T-helper 2 cell treated with Interferon-gamma antibody and Interleukin-4, amounts not matched to agents 100 ng/mL and 5 ng/mL, for 36 hours (primary cell): ENCODE measurements around the gene FANCC. TPM values are rescaled to one million over a fixed set of nuclear protein-coding genes. Genes with fewer than 3 reads are reported as not detected.

Source experiments
- intact Hi-C: fragments of 100-400 bp; cut with micrococcal nuclease; formaldehyde crosslinking; loops from one replicate; pipeline ENCODE4 v1.15.1; 2023
- total RNA-seq: library from RNA; stranded (reverse); gene quantifications from 2 replicates; pipeline ENCODE4 v1.2.3, GENCODE V29; 2022

FANCC gene
- total RNA-seq, 1 donor from 2014 or later, result 15.9 TPM

- intact Hi-C loops, result no loop called here
Measured at GRCh38 chr9:95074632-95075031, 242.9 kb downstream of the FANCC start.

- intact Hi-C loops, result no loop called here
Measured at GRCh38 chr9:95073918-95074317, 243.6 kb downstream of the FANCC start.

DNA sequence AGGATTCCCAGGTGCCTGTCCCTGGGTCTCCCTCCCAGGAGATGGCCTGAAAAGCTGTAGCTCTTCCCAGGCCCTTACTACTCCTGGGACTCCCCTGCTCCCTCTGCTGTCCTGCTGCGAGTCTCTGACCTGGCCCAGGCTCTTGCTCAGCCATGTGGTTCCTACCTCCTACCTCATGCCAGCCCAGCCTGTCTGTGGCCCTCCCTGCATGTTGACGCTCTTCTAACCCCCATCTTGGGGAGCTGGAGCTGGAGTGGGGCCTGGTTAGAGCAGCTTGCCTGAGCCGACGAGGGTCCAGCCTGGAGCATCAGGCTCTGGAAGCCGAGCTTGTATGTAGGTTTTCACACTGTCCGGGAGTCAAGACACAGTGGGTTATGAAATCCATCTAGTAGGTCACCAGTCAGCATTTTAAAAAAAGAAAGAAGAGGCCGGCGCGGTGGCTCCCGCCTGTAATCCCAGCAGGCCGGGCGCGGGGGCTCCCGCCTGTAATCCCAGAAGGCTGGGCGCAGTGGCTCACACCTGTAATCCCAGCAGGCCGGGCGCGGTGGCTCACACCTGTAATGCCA is 244.4 kb downstream of the FANCC start:
- intact Hi-C loops, result no loop called here

- intact Hi-C loops, result no loop called here
Measured at GRCh38 chr9:95071925-95072324, 245.6 kb downstream of the FANCC start.

DNA sequence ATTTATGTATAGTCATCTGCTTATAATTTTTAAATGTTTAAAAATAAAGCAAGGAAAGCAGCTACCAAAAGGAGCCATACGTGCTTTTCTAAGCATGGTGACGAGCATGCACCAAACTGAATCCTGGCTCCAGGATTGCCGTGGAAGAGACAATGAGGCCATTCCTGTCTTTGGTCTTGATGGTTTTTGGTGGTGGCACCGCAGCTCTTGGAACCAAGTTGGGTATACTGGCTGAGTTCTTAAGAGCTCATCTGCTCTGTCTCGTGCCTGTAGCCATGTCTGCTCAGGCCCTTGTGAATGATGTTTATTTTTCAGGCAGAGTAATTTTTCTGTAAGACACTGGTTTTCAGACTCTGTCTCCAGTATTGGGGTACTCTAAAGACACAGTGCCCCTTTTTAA is 246.1 kb downstream of the FANCC start:
- intact Hi-C loops, result no loop called here

- intact Hi-C loops, result no loop called here
Measured at GRCh38 chr9:95070549-95071021, 246.9 kb downstream of the FANCC start.

GRCh38 chr9:95067897-95068296 is 249.6 kb downstream of the FANCC start:
- intact Hi-C loops, result no loop called here

GRCh38 chr9:95067057-95067456 is 250.5 kb downstream of the FANCC start:
- intact Hi-C loops, result no loop called here

GRCh38 chr9:95065224-95065623 is 252.3 kb downstream of the FANCC start:
- intact Hi-C loops, result no loop called here

DNA sequence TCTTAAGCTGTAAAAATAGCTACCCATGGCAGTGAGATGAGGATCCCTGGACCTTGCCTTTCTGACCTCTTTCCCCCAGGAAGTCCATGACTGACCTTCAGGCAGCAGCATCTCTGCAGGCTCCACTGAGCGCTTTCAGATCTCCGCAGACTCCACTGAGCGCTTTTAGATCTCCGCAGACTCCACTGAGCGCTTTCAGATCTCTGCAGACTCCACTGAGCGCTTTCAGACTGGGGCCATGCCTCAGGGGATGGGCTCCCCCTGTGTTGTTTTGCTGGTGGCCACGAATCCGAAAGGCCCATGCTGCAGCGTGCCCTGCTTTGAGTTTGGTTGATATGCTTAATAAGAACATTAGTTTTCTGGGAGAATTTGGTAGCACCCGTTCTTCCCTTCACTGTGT is 254.2 kb downstream of the FANCC start:
- intact Hi-C loops, result no loop called here

DNA sequence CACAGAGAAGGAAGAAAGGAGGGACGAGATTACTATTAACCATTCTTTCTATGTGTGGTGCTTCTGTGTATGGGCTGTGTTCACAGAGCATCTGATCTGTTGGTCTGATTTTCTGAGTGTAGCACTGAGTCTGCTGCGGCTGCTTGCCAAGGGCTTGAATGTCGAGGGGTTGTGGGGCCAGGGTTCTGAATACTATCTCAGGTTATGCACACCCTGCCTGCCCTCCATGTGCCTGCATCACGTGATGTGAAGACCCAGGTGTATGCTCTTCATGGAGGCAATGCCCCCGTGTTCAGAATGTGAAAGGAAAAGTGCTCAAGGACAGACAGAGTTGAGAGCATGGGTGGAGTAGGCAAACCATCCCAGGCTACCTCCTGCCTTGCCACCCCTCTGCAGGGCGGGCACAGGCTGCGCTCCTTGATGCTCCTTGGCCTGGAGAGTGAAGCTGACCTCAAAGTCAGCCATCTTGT is 254.9 kb downstream of the FANCC start:
- intact Hi-C loops, result no loop called here

DNA sequence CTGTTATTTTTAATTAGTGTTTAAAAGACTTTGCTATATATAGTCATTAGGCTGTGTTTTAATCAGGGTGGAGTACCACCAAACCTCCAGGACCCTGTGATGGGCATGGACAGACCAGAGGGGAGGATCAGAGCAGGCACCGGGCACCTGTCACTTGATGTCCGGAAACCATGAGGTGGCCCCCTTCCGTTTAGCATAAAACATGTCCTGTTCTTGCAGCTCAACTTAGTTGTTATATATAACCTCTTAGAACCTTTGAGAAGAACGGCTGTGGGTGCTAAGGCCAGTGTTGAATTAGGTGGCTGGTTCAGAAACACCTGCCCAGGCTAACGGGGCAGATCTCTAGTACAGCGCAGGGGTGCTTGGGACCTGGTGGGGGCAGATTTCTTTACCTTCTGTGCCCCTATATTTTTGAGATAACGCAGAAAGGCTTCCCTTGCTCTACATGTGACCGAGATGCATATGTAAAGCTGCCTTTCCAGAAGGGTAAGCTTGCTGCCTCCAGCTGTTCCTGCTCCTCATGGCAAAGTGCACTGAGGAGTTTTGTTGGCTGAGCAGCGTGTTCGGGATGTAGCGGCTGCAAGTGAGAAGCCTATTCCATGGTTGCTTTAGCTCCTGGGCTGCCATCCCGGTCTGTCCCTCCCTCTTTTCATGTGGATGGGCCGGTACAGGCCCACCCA is 255.5 kb downstream of the FANCC start:
- intact Hi-C loops, result no loop called here

DNA sequence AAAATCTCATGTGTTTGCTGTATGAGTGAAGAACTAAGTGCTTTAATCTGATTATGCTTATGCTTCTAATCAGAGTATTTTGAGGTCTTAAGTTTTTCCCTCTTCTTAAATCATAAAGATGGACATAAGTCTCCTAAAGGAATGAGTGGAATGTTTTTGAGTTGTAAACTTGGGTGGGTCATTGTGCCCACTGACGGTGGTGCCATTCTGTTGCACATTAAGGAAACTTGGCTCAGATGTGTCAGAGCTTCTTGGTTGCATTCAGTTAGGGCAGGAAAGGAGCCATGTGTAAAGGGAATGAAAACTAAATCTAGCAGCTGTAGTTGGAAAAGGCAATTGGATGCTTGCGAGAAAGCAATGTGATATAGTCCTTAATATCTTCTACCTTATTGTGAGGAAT is 256.6 kb downstream of the FANCC start:
- intact Hi-C loops, result no loop called here

DNA sequence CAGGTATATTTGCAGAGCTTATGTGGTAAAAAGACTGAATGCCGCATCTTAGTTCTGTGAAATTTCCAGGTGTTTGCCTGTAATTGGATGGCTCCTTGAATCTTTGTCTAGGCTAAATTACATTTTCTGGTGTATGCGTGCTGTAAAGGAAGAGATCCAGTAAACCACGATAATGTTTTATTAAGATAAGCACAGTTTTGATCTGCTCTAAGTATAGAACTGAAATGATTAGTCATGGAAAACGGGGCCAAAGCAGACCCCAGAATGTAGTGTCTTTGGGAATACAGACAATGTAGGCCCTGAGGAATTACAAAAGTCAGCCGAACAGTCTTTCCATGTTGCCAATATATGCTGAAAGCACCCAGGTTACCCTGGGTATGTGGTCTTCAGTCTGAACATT is 257.3 kb downstream of the FANCC start:
- intact Hi-C loops, result no loop called here

DNA sequence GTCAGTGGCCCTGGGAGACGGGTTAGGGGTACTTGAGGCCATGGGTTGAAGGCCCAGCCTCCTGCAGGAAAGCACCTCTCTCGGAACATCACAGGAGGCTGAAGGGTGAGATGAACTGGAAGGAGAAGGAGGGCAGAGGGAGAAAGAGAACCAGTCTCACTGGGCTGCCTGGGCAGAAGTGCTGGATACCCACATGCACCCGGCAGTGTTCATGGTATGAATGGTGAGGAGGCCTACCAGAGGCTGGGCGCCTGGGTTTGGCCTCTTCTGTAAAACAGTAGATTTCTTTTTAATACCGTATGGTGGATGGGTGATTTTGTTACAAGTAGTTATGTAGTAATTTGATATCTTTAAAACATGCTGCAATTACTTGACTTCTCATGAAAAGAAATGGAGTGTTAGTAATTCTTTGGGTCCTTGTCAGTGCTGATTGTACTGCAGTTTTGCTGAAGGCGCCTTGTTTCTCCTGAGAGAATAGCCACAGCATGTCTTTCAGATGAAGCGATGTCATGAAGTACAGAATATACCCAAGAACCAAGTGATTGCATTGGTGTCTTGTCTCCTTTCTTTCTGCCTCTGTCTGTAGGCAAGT is 258.6 kb downstream of the FANCC start:
- intact Hi-C loops, result no loop called here

GRCh38 chr9:95058121-95058785 is 259.3 kb downstream of the FANCC start:
- intact Hi-C loops, result no loop called here

- intact Hi-C loops, result no loop called here
Measured at GRCh38 chr9:95057101-95057500, 260.4 kb downstream of the FANCC start.

DNA sequence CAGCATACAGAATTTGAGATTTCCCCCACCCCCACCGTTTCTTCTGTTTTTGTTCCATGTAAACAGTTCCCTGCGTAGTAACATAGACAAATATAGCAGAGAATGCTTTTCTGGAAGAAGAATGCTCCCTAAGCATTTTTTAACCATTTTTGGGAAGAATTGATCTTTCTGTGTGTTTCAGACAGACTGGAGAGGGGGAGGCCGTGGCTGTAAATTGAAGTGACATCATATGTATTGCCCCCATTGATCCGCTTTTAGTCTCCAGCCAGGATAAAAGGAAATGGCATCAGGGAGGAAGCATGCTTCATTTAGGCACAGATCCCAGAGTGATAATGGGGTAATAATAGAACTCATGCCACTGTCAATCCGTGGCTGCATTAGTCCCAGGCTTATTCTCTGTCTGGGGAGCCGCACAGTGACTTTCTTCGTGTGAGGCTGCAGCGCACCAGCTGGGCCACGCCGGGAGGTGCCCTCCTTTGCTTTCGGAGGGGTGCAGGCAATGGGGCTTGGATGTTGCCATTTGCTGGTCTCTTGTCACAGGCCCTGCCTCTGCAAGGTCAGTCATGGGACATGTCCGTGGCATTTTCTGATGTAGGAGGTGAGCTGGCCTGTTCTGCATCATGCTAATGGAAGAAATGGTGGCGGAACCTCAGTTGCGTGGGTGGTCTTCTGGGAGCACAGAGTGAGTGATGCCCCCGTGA is 261.5 kb downstream of the FANCC start:
- intact Hi-C loops, result no loop called here

GRCh38 chr9:95055334-95055850 is 262.1 kb downstream of the FANCC start:
- intact Hi-C loops, result no loop called here

DNA sequence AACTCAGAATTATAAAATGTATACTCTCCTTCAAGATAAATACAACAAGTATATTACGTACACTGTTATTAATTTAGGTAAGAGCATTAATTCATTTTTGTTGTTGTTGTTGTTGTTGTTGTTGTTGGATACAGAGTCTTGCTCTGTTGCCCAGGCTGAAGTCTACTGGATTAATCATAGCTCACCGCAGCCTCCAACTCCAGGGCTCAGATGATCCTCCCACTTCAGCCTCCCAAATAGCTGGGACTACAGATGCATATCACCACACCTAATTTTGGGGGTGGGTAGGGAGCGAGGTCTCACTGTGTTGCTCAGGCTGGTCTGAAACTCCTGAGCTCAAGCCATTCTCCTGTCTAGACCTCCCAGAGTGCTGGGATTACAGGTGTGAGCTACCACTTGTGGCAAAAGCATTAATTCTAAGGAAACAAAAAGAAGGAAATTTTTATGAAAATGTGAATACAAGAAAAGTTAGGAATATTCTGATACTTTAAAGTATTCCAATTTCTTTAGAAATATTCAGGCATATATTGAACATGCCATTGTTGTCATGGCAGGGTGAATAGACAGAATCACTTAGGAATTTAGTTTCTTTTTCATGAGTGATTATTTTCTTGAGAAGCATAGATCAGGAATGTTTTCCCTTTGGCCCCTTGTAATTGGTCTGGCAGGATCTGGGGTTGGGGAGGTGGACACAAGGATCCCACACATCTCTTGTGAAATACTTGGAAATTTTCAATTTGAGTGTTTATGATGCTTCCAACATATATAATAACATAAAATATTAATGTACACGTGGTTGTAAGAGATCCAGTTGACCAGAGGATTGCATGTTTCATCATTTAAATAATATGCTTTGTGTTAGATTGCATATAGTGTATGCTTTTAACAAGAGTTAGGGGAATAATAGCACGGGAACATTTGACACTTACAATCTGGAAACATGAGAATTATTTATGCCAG is 263.6 kb downstream of the FANCC start:
- intact Hi-C loops, result no loop called here
